Left lobe of liver (tissue), 2 donors: ENCODE data around the gene CREB3L2. TPM values are rescaled to one million over a fixed set of nuclear protein-coding genes. Genes with fewer than 3 reads are reported as not detected.
"Not testable (repeated sequence)": the region's sequence is repeated elsewhere in the genome, so short reads cannot be mapped to it uniquely, and the experiment has no call there.

ENCODE experiments used
- ATAC-seq: fragments of 200-7000 bp; cut with Tn5 transposase; one replicate; pipeline ENCODE4 v1.9.1; 2020; ENCODE audit warnings: mild to moderate bottlenecking, moderate library complexity
- DNase-seq: peaks from one replicate; pipeline ENCODE4 v3.0.0-alpha.2; 2020; ENCODE audit warnings: low spot score
- total RNA-seq: library from RNA; stranded (reverse); gene quantifications from one replicate; pipeline ENCODE4 v1.2.1, GENCODE V29; 2021
- donor health status: DM: no; HTN: no; CAD: no; lungs with moderate emphysema.
- donor health status: DM: no; HTN: yes; CAD: no.

CREB3L2 gene
- total RNA-seq, 1 donor from 2014 or later: 27.1 TPM

GRCh38 chr7:138014686-138015085 lies 12.8 kb upstream of the CREB3L2 start:
- ATAC-seq: no peak

GRCh38 chr7:138014201-138014600 lies 12.3 kb upstream of the CREB3L2 start:
- ATAC-seq: not testable (repeated sequence)

More at GRCh38 chr7:138014686-138015085, 12.8 kb upstream of the CREB3L2 start:
- DNase-seq: no peak

GRCh38 chr7:138009350-138009653 lies 7.4 kb upstream of the CREB3L2 start:
- ATAC-seq (no peak), DNase-seq (no peak)

More at GRCh38 chr7:138014201-138014600, 12.3 kb upstream of the CREB3L2 start:
- DNase-seq: not testable (repeated sequence)

- DNase-seq: no peak
These were observed 6.9 kb upstream of the CREB3L2 start for GRCh38 chr7:138008588-138009349.

GRCh38 chr7:138008019-138008587 lies 6.2 kb upstream of the CREB3L2 start:
- no peak for ATAC-seq

More at GRCh38 chr7:138008588-138009349, 6.9 kb upstream of the CREB3L2 start:
- ATAC-seq: peak; percentile 94

GRCh38 chr7:138006106-138006505 lies 4.2 kb upstream of the CREB3L2 start:
- DNase-seq: no peak
- no peak for ATAC-seq

More at GRCh38 chr7:138008019-138008587, 6.2 kb upstream of the CREB3L2 start:
- DNase-seq: no peak

- DNase-seq: no peak
These were observed 3.0 kb upstream of the CREB3L2 start for GRCh38 chr7:138004936-138005335.

GRCh38 chr7:138004046-138004445 lies 2.2 kb upstream of the CREB3L2 start:
- DNase-seq: no peak
- no peak for ATAC-seq

More at GRCh38 chr7:138004936-138005335, 3.0 kb upstream of the CREB3L2 start:
- no peak for ATAC-seq

GRCh38 chr7:138002828-138003189 lies 923 bp upstream of the CREB3L2 start:
- ATAC-seq (no peak), DNase-seq (peak; percentile 24)

GRCh38 chr7:138002096-138002827 lies 376 bp upstream of the CREB3L2 start:
- peak; percentile 92 for ATAC-seq
- peak; percentile 100 for DNase-seq

- ATAC-seq (peak; percentile 1), DNase-seq (peak; percentile 55)
These were observed 1.7 kb downstream of the CREB3L2 start for GRCh38 chr7:138000081-138000701.

GRCh38 chr7:137999496-138000080 lies 2.3 kb downstream of the CREB3L2 start:
- no peak for DNase-seq
- ATAC-seq: no peak

GRCh38 chr7:137998250-137998649 lies 3.6 kb downstream of the CREB3L2 start:
- ATAC-seq (no peak), DNase-seq (no peak)

- DNase-seq: no peak
- ATAC-seq: no peak
These were observed 5.0 kb downstream of the CREB3L2 start for GRCh38 chr7:137996871-137997270.

- DNase-seq (no peak), ATAC-seq (no peak)
These were observed 5.5 kb downstream of the CREB3L2 start for GRCh38 chr7:137996386-137996851.

- ATAC-seq (no peak), DNase-seq (no peak)
These were observed 7.7 kb downstream of the CREB3L2 start for GRCh38 chr7:137994216-137994615.

- DNase-seq (no peak), ATAC-seq (no peak)
These were observed 8.5 kb downstream of the CREB3L2 start for GRCh38 chr7:137993395-137993743.

- ATAC-seq (peak; percentile 34), DNase-seq (no peak)
These were observed 9.1 kb downstream of the CREB3L2 start for GRCh38 chr7:137992550-137993394.

GRCh38 chr7:137992104-137992549 lies 9.8 kb downstream of the CREB3L2 start:
- DNase-seq: no peak
- no peak for ATAC-seq
